ENCODE measurements around the gene SLC19A3.

DNA sequence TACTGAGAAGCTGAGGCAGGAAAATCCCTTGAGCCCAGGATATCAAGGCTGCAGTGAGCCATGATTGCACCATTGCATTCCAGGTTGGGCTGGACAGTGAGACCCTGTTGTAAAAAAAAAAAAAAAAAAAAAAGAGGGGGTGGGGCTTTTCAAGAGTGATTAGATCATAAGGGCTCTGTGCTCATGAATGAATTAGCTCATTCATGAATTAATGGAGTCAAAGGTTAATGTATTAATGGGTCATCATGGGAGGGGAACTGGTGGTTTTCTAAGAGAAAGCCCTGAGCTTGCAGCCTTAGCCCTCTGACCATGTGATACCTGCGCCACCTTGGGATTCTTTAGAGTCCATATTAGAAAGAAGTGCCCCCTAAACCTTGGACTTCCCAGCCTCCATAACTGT lies 4.5 kb downstream of the SLC19A3 start:
- TF ChIP-seq, protein P1, sequence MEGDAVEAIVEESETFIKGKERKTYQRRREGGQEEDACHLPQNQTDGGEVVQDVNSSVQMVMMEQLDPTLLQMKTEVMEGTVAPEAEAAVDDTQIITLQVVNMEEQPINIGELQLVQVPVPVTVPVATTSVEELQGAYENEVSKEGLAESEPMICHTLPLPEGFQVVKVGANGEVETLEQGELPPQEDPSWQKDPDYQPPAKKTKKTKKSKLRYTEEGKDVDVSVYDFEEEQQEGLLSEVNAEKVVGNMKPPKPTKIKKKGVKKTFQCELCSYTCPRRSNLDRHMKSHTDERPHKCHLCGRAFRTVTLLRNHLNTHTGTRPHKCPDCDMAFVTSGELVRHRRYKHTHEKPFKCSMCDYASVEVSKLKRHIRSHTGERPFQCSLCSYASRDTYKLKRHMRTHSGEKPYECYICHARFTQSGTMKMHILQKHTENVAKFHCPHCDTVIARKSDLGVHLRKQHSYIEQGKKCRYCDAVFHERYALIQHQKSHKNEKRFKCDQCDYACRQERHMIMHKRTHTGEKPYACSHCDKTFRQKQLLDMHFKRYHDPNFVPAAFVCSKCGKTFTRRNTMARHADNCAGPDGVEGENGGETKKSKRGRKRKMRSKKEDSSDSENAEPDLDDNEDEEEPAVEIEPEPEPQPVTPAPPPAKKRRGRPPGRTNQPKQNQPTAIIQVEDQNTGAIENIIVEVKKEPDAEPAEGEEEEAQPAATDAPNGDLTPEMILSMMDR (IDR thresholded peaks at IDR 0.05): no peak
- TF ChIP-seq EP300 (IDR thresholded peaks at IDR 0.05): no peak
- TF ChIP-seq POLR2AphosphoS5 (IDR thresholded peaks at IDR 0.05): no peak
- TF ChIP-seq POLR2A (IDR thresholded peaks at IDR 0.05): no peak

Measured in sigmoid colon (tissue), 4 donors.